GM12873 (cell line): Measurements from ENCODE around the gene HYAL2.

Source experiments
- TF ChIP-seq, protein P1 (sequence below): IDR thresholded peaks from 2 replicates; pipeline ENCODE4 v1.5.1; 2012; ENCODE audit warnings: low read depth, mild to moderate bottlenecking, moderate library complexity, low read length, control low read depth; ENCODE audit not compliant: insufficient read depth; ENCODE audit errors: missing control alignments

The HYAL2 gene, protein sequence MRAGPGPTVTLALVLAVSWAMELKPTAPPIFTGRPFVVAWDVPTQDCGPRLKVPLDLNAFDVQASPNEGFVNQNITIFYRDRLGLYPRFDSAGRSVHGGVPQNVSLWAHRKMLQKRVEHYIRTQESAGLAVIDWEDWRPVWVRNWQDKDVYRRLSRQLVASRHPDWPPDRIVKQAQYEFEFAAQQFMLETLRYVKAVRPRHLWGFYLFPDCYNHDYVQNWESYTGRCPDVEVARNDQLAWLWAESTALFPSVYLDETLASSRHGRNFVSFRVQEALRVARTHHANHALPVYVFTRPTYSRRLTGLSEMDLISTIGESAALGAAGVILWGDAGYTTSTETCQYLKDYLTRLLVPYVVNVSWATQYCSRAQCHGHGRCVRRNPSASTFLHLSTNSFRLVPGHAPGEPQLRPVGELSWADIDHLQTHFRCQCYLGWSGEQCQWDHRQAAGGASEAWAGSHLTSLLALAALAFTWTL

DNA sequence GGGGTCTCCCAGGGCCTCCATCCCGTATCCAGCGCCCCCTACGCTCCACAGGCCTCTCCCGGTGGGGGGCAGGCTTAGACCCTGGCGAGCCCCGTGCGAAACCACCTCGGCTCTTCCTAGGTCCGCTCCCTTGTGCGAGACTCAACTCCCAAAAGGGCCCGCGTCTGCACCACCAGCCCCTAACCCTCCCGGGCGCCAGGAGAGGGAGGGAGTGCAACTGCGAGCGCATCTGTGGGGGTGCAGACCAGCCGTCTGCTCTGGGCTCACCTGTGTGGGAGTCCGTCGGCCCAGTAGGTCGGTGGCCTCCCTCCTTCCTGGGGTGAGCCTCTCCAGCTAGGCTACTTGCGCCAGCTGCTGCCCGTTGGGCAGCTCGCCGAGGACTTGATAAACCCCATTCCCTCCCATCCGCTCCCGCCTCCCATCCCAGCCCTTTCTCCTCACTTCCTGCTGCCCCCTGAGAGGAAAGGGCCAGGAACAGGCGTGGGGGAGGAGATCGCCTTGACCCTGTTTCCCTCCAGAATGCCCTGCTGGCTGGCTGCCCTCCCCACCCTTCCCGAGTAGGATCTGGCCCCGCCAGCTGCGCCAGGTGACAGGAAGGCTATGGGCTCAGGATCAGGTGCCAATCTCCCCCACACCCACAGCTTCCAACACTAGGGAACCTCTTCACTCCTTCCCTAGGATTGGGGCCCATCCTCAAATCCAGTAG is at the start of gene HYAL2:
Gene HYAL2, minus strand, starts transcription at position 360 of the 706 bp plus-strand sequence. CDS start 2,256 bp downstream, outside the sequence.
- TF ChIP-seq, protein P1, sequence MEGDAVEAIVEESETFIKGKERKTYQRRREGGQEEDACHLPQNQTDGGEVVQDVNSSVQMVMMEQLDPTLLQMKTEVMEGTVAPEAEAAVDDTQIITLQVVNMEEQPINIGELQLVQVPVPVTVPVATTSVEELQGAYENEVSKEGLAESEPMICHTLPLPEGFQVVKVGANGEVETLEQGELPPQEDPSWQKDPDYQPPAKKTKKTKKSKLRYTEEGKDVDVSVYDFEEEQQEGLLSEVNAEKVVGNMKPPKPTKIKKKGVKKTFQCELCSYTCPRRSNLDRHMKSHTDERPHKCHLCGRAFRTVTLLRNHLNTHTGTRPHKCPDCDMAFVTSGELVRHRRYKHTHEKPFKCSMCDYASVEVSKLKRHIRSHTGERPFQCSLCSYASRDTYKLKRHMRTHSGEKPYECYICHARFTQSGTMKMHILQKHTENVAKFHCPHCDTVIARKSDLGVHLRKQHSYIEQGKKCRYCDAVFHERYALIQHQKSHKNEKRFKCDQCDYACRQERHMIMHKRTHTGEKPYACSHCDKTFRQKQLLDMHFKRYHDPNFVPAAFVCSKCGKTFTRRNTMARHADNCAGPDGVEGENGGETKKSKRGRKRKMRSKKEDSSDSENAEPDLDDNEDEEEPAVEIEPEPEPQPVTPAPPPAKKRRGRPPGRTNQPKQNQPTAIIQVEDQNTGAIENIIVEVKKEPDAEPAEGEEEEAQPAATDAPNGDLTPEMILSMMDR = no peak

DNA sequence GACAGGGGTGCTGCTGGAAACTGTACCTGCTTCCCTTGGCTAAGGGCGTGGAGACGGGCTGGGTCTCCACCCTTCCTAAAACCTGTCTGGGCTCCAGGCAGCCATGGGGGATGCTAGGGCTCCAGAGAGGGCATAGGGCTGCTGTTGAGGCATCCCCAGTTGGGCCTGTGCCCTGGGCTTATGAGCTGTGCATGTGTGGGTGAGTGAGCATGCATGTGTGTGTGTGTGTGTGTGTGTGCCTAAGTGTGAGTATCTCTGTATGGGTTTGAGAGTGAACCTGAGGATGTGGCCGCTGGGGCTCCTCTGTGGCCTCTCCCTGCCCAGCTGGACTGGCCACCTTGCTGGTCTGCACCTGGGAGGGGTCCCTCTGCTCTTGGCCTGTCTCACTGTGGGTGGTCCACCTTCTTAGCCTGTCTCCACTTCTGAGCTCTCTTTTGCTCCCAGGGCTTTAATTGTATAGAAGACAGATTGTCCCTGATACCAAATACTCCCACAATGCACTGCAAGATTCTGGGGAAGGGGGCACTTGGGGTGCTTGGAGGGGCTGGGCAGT is 48.7 kb upstream of the HYAL2 start:
- TF ChIP-seq, protein P1 = no peak

DNA sequence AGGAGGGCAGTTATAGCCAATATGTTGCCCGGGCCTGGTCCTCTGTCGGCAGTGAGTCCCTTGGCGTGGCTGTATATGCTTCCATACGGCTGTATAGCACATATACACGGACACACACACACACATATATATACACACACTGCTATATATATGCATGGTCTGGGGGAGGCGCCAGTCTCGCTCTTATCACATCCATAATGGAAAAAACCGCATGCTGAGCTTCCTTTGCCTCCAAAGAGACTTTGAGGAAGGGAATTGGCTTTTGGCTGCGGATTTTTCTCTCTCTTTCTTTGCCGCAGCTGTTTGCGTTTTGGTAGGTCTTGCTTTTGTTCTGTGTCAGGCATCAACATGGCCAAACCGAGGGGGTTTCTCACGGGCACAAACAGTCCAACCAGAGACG is 48.0 kb upstream of the HYAL2 start:
- TF ChIP-seq, protein P1 = no peak

DNA sequence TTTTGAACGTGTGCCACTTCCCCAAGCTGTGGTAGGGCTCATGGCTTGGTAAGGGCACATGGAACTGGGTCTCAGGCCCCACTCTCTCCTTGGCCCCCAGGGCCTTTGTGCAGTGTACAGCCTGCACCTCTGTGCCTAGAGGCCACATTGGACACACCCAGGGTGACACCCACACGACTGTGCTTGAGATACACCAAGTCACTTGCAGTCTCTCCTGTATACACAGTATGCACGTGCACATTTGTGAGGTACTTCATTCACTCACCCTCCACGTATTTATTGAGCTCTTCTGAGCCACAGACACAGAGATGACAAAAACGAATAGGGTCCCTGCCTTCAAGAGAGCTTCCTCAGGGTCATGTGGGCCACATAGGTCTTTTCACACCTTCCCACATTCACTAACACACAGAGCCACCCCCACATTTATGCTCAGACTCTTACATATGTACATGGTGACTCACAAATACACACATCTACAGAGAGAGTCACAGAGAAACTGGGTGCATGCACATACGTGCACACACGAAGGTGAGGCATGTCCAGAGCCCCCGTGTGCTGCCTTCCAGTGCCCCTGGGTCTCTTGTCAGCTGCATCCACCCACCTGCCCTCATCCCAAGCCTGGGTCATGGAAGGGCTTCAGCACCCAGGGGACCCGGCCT is 46.6 kb upstream of the HYAL2 start:
- TF ChIP-seq, protein P1 = no peak

DNA sequence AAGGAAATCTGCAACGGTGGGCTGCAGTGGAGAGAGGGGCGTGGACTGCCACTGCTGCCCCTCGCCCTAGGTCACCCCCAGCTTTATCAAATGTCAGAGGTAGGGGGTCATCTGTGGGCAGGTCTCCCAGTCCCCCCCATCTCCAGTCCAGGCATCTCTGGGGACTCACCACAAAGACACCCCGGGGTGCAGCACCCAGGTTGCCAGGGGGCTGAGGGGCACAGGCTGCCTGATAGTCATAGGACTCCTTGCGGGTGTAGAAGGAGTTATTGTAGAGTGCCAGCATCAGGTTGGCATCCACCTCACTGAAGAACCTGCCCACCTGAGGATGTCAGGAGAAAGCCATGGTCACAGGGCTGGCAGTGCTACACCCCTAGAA is 43.3 kb upstream of the HYAL2 start:
- TF ChIP-seq, protein P1 = no peak

DNA sequence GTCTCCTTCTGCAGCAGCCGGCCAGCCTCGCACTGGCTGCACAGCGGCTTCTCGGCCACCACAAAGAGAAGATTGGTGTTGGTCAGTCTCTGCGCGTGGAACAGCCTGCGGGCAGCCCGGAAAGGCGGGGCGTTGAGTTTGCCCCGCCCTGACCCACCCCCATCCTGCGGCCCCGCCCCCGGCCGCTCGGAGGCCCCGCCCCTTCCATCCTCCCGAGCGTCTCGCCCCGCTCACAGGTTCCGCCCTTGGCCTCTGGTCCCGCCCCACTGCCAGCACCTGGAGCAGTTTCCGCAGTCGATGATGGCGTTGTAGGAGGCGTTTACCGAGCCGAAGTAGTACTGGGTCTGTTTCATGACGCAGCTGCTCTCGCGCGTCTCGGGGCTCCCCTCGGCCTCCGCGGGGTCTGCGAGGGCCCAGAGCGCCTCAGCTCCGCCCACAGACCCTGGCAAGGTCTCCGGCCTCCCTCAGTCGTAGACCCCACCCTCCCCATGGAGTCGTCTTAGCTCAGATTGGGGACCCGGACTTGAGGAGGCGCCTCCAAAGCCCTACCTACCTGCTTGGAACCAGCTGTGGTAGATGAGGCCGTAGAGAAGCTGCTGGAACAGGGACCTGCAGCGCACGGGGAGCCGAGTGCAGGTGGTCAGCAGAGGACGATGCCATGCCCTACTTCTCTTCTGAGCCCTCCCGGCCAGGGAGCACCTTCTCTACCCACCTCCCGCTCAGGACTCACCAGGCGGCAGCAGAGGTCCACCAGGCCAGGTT is 42.7 kb upstream of the HYAL2 start:
- TF ChIP-seq, protein P1 = no peak
